HG03039 (cell line): ENCODE measurements around the gene CYP19A1.

Experiments used
- ATAC-seq: cut with Tn5 transposase; IDR thresholded peaks from one replicate; pipeline ENCODE4 v1.9.1; 2021; ENCODE audit warnings: mild to moderate bottlenecking, moderate library complexity; ENCODE audit not compliant: unreplicated experiment

CYP19A1 gene

GRCh38 chr15:51363383-51363782, 25.0 kb upstream of the CYP19A1 start:
- ATAC-seq = no peak

DNA sequence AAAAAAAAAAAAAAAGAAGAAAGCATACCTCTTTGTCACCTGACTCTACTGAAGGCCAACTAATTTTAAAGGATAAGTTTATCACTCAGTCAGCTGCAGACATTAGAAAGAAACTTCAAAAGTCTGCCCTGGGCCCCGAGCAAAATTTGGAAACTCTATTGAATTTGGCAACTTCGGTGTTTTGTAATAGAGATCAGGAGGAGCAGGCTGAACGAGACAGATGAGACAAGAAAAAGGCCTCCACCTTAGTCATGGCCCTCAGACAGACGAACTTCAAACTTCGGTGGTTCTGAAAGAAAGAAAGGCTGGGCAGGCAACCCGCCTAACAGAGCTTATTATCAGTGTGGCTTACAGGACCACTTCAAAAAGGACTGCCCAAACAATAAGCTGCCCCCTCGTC, 21.6 kb upstream of the CYP19A1 start:
- no peak for ATAC-seq

DNA sequence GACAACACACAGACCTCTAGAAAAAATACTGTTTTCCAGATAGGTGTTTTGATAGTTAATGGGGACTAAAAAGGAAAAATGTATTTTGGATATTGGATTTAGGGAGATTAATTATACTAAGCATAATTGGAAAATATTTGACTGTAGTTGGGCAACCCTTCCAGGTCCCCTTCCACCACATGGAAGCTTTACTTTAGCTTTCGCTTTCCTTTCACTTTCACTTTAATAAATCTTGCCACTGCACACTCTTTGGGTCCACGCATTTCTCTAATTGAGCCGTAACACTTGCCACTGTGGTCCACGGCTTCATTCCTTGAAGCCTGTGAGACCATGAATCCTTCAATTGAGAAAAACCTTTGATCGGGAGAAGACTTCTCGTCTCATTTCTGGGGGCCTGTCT, 18.6 kb upstream of the CYP19A1 start:
- no peak for ATAC-seq

DNA sequence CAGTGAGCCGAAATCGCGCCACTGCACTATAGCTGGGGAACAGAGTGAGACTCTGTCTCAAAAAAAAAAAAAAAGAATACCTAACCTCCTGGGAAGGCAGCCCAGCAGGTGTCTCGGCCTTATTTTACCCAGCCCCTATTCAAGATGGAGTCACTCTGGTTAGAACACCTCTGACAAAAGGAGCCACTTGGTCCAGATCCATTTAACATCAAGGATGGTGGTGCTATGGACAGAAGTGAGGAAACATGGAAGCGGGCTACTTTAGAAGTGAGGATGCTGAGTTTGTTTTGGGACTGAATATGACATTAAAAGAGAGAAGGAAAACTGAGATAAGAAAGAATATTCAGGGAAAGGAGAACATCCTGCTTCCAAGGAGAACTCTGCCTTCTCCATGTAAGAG, 17.8 kb upstream of the CYP19A1 start:
- no peak for ATAC-seq

DNA sequence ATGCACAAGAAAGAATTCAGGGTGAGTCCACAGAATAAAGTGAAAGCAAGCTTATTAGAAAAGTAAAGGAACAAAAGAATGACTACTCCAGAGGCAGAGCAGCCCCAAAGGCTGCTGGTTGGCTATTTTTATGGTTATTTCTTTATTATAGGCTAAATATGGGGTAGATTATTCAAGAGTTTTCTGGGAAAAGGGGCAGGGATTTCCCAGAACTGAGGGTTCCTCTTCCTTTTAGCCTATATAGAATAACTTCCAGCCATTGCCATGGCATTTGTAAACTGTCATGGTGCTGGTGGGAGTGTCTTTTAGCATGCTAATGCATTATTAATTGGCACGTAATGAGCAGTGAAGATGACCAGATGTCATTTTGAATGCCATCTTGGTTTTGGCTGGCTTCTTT, 16.7 kb upstream of the CYP19A1 start:
- no peak for ATAC-seq

- no peak for ATAC-seq
Measured at GRCh38 chr15:51353976-51354375, 15.6 kb upstream of the CYP19A1 start.

DNA sequence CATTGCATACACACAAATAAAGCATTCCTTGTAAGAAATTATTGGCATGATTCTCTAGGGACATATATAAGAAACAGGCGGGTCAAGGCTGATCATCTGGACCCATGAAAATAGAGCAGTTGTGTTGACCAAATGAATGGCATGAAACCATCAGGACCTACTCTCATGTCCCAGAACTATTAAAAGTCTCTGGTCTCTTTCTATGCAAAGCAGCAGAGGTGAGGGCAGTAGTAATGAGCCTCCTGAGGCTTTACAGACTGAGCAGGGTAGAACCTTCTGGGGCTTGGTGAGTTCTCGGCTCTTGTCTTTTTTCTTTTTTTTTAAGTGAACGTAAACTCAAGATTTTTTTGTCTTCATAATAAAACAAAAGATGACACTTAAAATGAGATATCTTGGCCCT, 12.3 kb upstream of the CYP19A1 start:
- ATAC-seq = no peak

GRCh38 chr15:51349156-51349844, 10.9 kb upstream of the CYP19A1 start:
- no peak for ATAC-seq

DNA sequence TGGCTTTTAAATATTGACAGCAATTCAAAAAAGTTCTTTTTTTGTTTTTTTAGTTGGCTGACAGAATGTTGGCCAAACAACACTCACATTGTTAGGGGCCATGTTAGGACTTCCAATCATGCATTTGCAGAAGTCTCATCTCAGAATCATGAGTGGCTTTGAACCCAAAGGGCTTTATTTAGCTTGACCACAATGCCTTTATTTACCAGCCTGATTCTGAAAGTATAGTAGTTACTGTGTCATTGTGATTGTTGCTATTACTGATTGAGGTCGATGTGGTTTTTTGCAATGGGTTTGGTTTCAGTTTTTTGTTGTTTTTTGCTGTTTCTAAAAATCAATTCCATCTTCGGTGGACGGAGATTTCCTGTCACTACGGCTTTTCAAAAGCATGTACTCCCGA, 10.3 kb upstream of the CYP19A1 start:
- ATAC-seq = peak; percentile 79

- no peak for ATAC-seq
Measured at GRCh38 chr15:51346136-51346535, 7.7 kb upstream of the CYP19A1 start.

GRCh38 chr15:51343466-51343865, 5.1 kb upstream of the CYP19A1 start:
- no peak for ATAC-seq

DNA sequence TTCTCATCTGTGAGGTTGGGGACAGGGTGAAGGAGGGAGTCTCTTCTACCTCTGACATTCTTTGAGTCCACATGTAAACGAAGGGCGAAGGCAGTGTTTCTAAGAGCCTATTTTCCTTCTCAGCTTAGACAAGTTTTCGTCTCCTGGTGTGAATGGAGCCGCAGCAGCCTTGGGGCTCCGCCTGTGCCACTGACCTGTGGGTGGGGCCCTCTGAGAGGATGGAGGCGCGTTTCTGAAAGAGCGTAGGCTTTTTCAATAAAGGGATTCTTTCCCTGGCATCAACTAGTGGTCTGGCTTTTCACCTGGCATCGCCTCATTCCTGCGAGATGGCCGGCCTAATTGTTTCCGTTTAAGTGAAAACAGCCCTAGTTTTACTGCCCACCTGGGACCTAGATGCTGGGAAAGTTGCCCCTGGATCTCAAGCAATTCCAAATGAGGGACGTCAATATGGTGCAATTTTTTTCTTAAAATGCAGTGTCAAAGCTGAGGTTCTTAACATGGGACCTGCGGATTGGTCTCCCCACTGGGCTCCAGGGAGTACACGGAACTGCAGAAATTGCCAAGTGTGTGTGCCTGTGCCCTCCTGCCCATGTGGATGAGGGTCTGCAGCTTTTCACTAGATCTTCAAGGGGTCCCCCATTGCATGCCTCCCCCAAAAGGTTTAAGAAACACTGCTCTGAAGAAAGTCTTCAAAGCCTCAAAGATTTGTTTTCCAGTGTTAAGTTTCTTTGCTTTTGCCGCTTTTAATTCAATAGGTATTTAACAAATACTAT, 4.0 kb upstream of the CYP19A1 start:
- no peak for ATAC-seq

- no peak for ATAC-seq
Measured at GRCh38 chr15:51341366-51342226, 3.2 kb upstream of the CYP19A1 start, which contains the start of gene GLDN. GLDN (plus strand) TSS chr15:51341655; CDS start chr15:51341685, 30 bp downstream.

DNA sequence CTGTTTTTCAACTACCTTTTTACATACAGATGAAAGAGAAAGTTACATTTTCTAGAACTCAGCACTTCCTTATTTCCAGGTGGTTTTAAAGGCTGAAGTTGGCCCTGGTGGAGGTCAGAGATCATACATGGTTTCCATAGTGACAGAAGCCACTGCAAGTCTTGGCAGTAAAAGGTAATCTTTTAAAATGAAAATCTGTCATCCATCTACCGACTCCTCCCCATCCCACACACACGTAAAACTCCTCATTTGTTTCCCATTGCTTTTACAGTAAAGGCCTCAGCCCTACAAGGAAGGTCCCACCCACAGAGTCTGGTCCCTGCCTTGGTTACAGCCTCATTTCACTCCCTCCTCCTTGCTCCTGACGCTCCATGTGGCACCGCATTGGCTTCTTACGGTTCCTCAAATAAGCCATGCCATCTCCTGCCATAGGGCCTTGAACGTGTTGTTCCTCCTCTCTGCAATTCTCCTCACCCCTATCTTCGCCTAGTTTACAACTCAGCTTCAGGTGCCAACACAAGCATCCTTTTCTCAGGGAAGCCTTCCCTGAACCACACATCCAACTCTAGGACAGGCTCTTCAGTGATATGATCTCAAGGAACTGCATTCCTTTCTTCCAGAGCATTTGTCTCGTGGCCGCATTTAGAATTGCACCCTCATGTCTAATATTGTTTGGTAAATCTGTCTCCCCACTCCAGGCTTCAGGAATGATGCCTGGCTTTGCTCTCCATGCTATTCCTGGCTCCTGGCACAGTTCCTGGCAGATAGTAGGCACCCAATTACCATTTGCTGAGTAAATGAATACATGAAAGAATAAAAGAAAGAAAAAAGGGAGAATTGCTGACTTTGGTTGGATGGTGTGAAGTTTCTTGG, 2.6 kb downstream of the CYP19A1 start:
- peak; percentile 56 for ATAC-seq

DNA sequence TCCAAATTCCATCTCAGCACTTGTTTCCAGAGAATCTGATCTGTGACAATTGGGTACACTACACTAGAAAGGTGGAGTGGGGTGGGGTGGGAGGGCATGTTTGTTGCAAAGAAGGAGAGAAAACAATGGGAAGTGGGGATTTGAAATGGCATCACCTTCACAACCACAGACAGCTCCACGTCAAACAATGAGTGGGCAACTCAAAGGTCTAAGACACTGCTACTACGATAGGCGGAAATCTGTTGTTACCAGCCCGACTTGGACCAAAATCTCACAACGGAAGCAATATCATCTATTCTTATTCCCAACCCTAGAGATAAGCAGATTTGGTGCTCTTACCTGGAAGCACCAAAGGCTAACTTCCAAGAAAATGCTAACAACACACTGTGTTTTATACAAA, 3.3 kb downstream of the CYP19A1 start:
- no peak for ATAC-seq

DNA sequence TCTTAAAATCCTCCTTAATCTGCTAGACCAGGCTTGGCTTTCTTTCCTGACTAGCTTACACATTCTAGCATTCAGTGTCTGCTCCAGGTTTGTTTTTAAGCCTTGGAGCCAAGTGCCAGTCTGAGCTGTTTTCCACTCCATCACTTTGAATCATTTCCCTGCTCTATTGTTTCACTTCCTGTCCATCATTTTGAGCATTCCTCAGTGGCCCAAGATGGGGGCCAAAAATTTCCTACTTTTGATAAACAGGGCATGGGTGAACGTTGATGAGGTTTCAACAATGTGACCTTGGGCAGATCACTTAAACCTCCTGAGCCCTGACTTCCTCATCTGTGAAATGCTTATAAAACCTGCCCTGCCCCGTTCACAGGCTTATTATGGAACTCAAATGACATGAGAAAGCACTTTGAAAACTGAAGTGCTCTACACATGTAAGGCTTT, 4.4 kb downstream of the CYP19A1 start:
- no peak for ATAC-seq

DNA sequence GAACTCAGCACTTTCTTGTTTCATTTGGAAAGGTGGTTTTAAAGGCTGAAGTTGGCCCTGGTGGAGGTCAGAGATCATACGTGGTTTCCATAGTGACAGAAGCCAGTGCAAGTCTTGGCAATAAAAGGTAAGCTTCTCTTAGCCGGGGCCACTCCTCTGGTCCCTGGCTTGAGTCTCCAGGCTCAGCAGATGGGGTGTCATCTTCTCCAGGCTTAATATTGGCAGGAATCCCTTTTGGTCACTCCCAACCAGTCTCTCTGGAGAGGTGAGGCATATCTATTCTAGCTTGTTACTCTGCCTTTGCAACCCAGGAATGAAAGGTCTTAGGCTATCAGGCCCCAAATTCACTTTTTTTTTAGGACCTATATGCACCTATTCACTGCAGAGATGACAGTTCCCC, 4.8 kb downstream of the CYP19A1 start:
- no peak for ATAC-seq

GRCh38 chr15:51332206-51333147, 5.9 kb downstream of the CYP19A1 start:
- ATAC-seq = no peak

DNA sequence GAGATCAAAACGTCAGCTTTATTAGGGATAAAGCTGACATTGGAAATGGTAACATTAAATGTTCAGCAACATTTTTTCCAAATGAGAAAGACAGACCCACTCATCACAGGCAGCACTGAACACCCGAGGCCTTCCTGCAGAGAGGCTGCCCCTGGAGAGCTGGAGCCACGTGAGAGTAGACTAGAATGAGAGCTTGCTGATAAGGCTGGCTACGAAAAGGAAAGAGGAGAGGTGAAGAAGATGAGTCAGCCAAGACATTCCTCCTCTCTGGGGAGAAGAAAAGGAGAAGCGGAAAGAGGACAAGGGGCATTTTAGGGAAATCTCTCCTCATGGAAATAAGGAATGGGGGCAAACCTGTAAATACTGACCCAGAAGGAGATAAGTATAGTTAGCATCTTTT, 7.3 kb downstream of the CYP19A1 start:
- ATAC-seq = no peak
